HT1080 (cell line): ENCODE measurements around the gene CLSTN2. TPM values are rescaled to one million over a fixed set of nuclear protein-coding genes. Genes with fewer than 3 reads are reported as not detected.

Experiments used
- DNase-seq: peaks from one replicate; pipeline ENCODE4 v3.0.0-alpha.2; 2015; ENCODE audit warnings: low read depth
- total RNA-seq: library from RNA; depleted of rRNA; stranded (reverse); fragments of >200 nt; shearing (Covaris generic); gene quantifications from 2 replicates; pipeline ENCODE4 v1.2.3, GENCODE V29; 2014

The CLSTN2 gene
- total RNA-seq, 1 experiment from 2014 or later: 0.23 TPM

DNA sequence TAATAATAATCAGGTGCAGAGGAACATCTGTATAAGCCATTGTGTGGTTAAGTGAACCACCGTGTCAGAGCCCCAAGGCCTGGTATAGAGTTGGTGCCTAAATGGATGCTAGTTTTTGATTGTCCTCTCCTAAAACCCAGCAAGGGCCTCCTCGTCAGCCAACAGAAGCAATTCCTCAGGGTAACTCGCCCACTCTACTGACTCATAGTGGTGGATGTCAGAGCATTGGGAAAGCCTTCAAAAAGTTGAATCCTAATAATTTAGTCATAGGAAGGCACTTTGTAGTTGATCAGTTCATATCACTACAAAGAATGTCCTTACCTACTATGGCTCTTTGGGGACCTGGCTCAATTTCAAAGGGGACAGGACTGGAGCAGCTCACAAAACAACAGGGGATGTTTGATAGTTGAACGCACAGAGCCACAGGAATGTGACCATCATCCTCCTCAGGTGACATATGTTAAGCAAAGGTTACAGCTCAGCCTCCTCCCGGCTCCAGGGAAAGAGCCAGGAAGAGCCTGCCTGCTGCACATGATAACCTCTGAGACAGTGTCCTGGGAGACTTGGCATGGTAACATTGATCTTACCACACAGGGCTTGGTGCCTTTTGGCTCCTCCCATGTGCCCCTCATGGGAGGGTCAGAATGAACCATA is 338.7 kb downstream of the CLSTN2 start:
- peak; percentile 44 for DNase-seq

DNA sequence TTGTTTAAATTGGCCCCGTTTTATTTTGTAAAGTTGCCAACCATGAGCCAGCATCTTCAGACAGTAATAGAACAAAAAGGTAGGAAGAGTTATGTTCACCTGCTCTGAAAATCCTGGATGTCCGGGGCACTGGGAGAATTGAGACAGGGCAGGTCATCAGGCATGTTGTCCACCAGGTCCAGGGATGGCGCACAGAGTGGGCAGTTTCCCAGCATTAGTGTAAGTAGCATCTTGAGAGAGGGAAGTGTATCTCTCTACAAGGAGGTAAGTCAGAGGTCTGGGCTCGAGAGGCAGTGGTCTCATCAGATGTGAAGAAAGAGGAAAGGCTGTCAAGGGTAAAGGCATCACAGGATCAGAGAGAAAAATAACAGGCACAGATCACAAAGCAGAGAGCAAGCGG is 339.4 kb downstream of the CLSTN2 start:
- DNase-seq: no peak

GRCh38 chr3:140276703-140277102 is 341.7 kb downstream of the CLSTN2 start:
- peak; percentile 46 for DNase-seq

GRCh38 chr3:140277886-140278285 is 342.9 kb downstream of the CLSTN2 start:
- DNase-seq: no peak

- no peak for DNase-seq
Measured at GRCh38 chr3:140284372-140284771, 349.4 kb downstream of the CLSTN2 start.

DNA sequence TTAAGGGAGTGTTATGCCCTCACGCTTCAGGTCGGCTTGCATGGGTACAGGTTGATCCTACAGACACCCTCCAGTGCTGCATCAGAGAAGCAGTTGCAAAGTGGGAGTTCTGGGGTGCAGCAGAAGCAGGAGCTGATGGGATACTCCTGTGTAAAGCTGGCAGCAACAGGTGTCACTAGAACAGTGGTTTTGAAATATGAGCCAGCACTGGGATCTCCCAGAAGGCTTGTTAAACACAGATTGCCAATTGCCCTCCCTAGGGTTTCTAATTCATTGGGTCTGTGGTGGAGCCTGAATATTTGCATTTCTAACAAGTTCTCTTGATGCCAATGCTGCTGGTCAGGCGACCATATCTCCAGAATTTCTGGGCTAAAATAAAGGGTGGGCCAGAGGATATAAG is 350.4 kb downstream of the CLSTN2 start:
- no peak for DNase-seq

DNA sequence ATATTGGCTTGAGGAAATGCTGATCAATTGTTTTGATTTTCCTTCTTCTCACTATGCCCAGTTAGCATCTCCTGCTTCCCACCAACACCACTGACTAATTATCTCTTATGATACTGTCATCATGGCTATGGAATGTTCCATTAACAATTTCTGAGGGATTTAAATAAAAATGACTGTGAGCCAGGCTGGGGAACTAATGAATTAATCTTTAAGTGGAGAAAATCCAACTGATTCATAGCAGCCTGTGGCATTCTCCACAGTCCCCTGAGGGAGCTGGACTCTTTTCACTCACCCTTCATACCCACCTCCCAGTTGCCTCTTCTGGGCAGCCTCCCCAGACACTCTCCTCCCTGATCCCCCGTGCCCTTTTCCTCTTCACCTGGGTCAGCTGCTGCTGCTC is 353.6 kb downstream of the CLSTN2 start:
- DNase-seq: peak; percentile 48

GRCh38 chr3:140290105-140290504 is 355.1 kb downstream of the CLSTN2 start:
- peak; percentile 68 for DNase-seq

DNA sequence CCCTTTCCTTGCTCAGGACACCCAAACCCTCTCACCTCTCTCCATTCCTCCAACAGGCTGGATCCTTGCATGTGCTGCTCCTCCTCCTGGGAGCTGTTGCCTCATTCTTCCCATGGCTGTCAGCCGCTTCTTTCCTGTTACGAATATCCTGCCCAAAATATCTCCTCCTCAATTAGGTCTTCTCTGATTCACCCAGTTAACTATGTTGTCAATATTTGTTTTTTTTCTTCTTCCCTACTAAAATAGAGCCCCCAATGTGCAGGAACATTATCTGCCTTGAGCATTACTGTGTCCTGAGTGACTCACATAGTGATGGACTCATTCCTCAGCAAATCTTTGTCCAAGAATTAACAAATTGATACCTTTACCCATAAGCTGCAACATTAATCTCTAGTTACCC is 357.2 kb downstream of the CLSTN2 start:
- peak; percentile 94 for DNase-seq

GRCh38 chr3:140292684-140293083 is 357.7 kb downstream of the CLSTN2 start:
- DNase-seq: peak; percentile 98

DNA sequence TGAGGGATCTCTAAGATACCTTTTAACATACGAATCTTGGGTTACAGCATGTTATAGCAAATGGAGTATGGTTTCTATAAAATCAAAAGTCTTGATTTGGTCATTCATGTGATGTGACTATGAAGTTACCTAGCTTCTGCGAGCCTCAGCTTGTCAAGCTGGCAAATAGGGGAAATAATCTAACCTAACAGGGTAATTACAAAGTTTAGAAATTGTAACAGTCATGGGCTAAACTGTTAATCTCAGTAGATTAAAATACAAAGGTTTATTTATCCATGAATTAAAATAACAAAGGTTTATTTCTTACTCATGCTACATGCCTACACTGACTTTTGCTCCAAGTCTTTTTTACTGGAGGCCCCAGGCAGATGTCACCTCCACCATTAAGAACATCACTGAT is 359.1 kb downstream of the CLSTN2 start:
- no peak for DNase-seq

- no peak for DNase-seq
Measured at GRCh38 chr3:140296796-140297352, 361.9 kb downstream of the CLSTN2 start.

- no peak for DNase-seq
Measured at GRCh38 chr3:140298043-140298442, 363.1 kb downstream of the CLSTN2 start.

- DNase-seq: no peak
Measured at GRCh38 chr3:140298569-140299070, 363.6 kb downstream of the CLSTN2 start.

- no peak for DNase-seq
Measured at GRCh38 chr3:140303875-140304274, 368.9 kb downstream of the CLSTN2 start.

DNA sequence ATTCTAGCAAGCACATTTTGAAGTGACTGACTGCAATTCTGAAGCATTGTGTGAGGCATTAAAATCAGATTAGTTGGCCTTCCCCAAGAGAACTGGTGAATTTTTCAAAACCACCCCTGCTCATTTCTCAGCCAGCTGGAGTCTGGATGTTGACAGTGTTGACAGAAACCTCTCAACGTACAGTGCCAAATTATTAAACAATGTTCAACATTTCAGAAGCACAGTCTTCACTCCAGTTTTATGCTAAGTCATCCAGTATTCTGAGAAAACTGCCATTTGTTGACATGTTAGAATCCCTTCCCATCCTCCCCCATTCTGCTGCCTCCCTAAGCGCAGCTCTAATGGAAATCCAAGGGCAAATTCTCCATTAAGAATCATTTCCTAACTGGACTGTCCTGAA is 373.6 kb downstream of the CLSTN2 start:
- no peak for DNase-seq

DNA sequence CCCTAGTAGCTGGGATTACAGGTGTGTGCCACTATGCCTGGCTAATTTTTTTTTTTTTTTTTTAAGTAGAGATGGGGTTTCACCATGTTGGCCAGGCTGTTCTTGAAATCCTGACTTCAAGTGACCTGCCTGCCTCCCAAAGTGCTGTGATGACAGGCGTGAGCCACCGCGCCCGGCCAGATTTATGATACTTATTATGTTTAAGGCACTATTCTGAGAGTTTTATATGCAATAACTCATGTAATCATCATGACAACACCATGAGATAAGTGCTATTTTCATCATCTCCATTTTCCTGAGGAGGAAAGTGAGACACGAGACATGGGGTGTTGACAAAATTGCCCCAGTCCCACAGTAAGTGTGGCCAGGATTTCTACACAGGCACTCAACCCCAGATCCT is 376.4 kb downstream of the CLSTN2 start:
- no peak for DNase-seq

DNA sequence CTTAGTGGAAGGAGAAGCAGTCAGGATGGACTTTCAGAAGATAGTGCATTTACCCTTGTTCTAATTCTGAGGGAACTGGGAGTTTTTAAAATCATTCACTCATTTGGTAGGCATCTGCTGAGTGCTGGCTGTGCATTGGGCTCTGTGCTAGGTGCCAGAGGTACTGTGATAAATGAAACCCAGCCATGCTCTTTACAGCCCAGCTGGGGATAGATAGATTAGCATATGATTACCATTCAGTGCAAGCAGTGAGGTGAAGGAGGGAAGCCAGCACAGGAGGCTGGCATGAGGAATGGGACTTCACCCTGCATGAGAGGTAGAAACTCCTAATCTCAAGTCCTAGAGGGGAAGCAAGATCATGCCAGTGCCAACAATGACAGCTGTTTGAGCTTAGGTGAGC is 381.0 kb downstream of the CLSTN2 start:
- no peak for DNase-seq

DNA sequence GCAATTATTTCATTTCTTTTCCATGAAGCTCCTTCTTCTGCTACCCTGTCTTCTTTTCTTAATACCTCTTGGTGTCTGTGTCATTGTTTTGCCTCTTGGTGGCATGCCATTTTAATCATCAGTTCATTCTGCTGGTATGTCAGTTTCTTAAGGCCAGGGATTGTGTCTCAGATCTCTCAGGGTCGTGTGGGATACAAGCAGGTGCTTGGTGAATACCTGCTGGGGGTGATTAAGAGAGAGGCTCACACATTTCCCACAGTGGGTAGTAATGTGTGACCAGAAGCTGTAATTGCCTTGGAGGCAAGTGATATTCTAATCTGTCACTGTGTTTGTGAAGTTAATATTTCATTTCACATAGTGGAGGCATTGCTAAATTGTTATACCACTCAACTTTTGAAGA is 381.5 kb downstream of the CLSTN2 start:
- DNase-seq: no peak

DNA sequence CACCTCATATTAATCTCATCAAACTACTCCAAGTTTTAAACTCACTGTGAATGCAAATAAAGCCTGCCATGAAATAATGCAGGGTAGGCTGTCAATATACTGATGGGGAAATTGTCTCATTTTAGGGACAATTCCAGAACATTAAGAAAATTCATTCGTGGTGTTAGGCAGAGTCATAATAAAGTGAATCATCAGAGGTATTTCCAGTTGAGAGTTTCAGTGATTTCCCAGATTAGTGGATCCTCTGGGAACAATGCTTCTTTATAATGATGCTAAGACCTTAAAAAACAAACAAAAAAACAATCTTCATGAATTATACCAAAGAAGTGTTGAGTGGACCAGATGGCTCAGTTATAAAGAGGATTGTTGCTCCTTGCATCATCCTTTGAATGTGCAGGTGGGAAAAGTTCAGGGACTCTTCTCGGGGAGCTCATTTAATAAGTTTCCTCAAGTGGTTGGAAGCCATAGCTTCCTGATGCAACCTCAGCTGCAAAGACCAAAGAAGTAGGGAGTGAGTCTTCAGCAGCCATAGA is 381.9 kb downstream of the CLSTN2 start:
- peak; percentile 65 for DNase-seq

- no peak for DNase-seq
Measured at GRCh38 chr3:140319739-140320138, 384.8 kb downstream of the CLSTN2 start.

DNA sequence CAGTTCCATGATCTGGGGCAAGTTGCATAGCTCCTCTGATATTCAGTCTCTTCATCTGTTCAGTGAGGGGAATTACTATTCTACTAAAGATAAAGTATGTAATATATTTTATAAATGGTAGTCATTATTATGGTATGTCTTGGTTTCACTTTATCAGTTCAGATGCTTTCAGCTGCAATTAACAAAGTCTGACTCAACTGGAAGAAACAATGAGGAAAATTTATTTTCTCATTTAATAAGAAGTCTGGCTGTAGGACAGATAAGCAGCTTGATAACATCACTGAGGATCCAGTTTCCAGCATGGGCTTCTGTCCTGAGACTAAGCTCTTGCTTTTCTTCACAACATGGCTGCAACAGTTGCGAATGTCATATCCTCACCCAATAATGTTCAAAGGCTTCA is 388.6 kb downstream of the CLSTN2 start:
- DNase-seq: no peak

DNA sequence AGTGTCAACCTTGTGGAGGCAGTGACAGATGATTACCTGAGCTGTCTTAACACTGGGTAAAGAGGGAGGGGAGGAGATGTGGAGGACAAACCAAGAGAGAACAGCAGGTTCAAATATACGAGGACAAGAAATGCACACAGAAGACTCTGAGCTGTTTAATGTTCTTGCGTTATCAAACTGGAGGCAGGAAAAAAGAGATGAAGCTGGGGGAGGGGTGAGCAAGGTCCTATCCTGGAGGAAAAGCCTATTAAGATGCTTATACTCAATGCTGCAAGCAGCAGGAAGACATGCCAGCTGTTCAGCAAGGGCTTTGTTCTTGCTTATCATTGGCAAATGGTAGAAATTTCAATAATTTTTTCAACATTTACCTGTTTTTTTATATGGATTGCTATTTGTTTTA is 397.1 kb downstream of the CLSTN2 start:
- DNase-seq: no peak
